ENCODE data around the gene CATSPERZ. TPM values are rescaled to one million over a fixed set of nuclear protein-coding genes. Genes with fewer than 3 reads are reported as not detected.

CATSPERZ gene
- total RNA-seq, 6 experiments from 2014 or later: not detected

GRCh38 chr11:64296236-64296635, 3.9 kb upstream of the CATSPERZ start:
- ATAC-seq (no peak), DNase-seq (no peak)
- Histone ChIP-seq H3K4me3 (no peak overlapping the region), H3K27me3 (peaks cover 0 to 44% of the 10 kb centered on the region in 2 donors), H3K36me3 (no peaks in the 10 kb centered on the region), H3K9me3 (no peaks in the 10 kb centered on the region), H3K4me1 (peaks cover 0 to 32% (median 7%) of the 10 kb centered on the region in 4 donors), H3K27ac (no peak overlapping the region)
- TF ChIP-seq POLR2A (IDR thresholded peaks at IDR 0.05): no peak
- no peak for TF ChIP-seq CTCF (IDR thresholded peaks at IDR 0.05)
- WGBS (ENCODE audit: insufficient coverage, low coverage, low lambda C conversion rate, missing lambda C conversion rate): no CpG with 5 or more reads among the region's 1 CpG
- intact Hi-C loops (cut with DNase I): no loop called here

GRCh38 chr11:64296830-64297698, 3.1 kb upstream of the CATSPERZ start:
- TF ChIP-seq POLR2A (IDR thresholded peaks at IDR 0.05): no peak
- TF ChIP-seq CTCF (IDR thresholded peaks at IDR 0.05): no peak
- peaks cover 0 to 24% (median 7%) of the 10 kb centered on the region in 4 donors for H3K4me1 ChIP-seq
- intact Hi-C loops (cut with DNase I): no loop called here
- H3K27ac ChIP-seq: no peak overlapping the region
- no peak overlapping the region for H3K4me3 ChIP-seq
- peaks cover 0 to 44% of the 10 kb centered on the region in 2 donors for H3K27me3 ChIP-seq
- DNase-seq (no peak), ATAC-seq (no peak)
- H3K9me3 ChIP-seq: no peaks in the 10 kb centered on the region
- WGBS (ENCODE audit: insufficient coverage, low coverage, low lambda C conversion rate, missing lambda C conversion rate): 7% methylated on average over 3 of the region's 34 CpGs
- H3K36me3 ChIP-seq: no peaks in the 10 kb centered on the region

- no peak for ATAC-seq
- Histone ChIP-seq H3K27ac (no peak overlapping the region), H3K9me3 (no peaks in the 10 kb centered on the region), H3K36me3 (no peaks in the 10 kb centered on the region), H3K4me3 (no peak overlapping the region), H3K27me3 (peaks cover 0 to 40% of the 10 kb centered on the region in 2 donors), H3K4me1 (peaks cover 0 to 21% (median 7%) of the 10 kb centered on the region in 4 donors)
- TF ChIP-seq POLR2A (IDR thresholded peaks at IDR 0.05) (no peak), CTCF (IDR thresholded peaks at IDR 0.05) (no peak)
- WGBS (ENCODE audit: insufficient coverage, low coverage, low lambda C conversion rate, missing lambda C conversion rate): 23% methylated on average over 11 of the region's 18 CpGs
- intact Hi-C loops (cut with DNase I): no loop called here
- DNase-seq: no peak
Observed at GRCh38 chr11:64297699-64298358, 2.3 kb upstream of the CATSPERZ start.

- intact Hi-C loops (cut with DNase I): no loop called here
- peak in 2 of 3 donors; percentile 65 to 78 for DNase-seq
Observed at GRCh38 chr11:64298966-64299846, 952 bp upstream of the CATSPERZ start.

More at GRCh38 chr11:64298966-64299846, 952 bp upstream of the CATSPERZ start:
- no peak overlapping the region for H3K27ac ChIP-seq
- no peaks in the 10 kb centered on the region for H3K9me3 ChIP-seq
- no peaks in the 10 kb centered on the region for H3K36me3 ChIP-seq
- peak; percentile 36 to 64 (median 54) for ATAC-seq
- peaks cover 0 to 35% of the 10 kb centered on the region in 2 donors for H3K27me3 ChIP-seq
- peaks cover 0 to 24% (median 8%) of the 10 kb centered on the region in 4 donors for H3K4me1 ChIP-seq
- peak overlapping the region in 2 of 3 donors; percentile 31 to 38 for H3K4me3 ChIP-seq
- 5% methylated on average over 29 of the region's 60 CpGs for WGBS (ENCODE audit: insufficient coverage, low coverage, low lambda C conversion rate, missing lambda C conversion rate)
- TF ChIP-seq POLR2A (IDR thresholded peaks at IDR 0.05): no peak
- TF ChIP-seq CTCF (IDR thresholded peaks at IDR 0.05): no peak

Data from right lobe of liver (tissue), 6 donors.